ENCODE measurements around the gene DUSP18.

The DUSP18 gene

DNA sequence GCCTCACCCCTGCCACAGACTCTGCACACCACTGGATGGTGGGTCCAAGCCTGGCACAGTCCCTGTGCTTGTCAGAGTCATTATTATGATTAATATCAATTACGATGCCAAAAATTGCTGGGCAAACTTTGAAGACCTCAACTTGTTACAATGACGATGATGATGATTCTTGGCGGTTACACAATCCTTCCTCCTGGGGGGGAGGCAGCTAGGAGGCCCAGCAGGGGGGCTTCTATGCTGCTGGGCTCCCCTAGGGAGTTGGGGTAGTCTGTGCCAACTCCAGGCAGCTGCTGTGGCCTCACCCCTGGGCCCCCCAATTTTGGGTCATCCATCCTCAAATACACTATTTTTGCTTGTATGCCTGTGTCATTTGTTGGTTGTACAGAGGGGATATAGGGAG, 20.1 kb downstream of the DUSP18 start:
- Histone ChIP-seq H2AFZ (ENCODE audit: low read depth) (no peak overlapping the region), H4K20me1 (ENCODE audit: insufficient read depth) (no peaks in the 10 kb centered on the region), H3K27me3 (ENCODE audit: insufficient read depth, low read depth) (no peaks in the 10 kb centered on the region), H3K4me2 (no peak overlapping the region), H3K4me3 (IDR thresholded peaks at IDR 0.05; ENCODE audit: insufficient read depth, low read depth, low read length) (no peak overlapping the region), H3K4me1 (ENCODE audit: low read depth, poor library complexity, severe bottlenecking) (no peaks in the 10 kb centered on the region), H3K9ac (no peak overlapping the region), H3K27ac (no peak overlapping the region), H3K79me2 (ENCODE audit: insufficient read depth, low read depth) (no peaks in the 10 kb centered on the region), H3K36me3 (ENCODE audit: insufficient read depth) (no peaks in the 10 kb centered on the region)
- TF ChIP-seq, protein P1, sequence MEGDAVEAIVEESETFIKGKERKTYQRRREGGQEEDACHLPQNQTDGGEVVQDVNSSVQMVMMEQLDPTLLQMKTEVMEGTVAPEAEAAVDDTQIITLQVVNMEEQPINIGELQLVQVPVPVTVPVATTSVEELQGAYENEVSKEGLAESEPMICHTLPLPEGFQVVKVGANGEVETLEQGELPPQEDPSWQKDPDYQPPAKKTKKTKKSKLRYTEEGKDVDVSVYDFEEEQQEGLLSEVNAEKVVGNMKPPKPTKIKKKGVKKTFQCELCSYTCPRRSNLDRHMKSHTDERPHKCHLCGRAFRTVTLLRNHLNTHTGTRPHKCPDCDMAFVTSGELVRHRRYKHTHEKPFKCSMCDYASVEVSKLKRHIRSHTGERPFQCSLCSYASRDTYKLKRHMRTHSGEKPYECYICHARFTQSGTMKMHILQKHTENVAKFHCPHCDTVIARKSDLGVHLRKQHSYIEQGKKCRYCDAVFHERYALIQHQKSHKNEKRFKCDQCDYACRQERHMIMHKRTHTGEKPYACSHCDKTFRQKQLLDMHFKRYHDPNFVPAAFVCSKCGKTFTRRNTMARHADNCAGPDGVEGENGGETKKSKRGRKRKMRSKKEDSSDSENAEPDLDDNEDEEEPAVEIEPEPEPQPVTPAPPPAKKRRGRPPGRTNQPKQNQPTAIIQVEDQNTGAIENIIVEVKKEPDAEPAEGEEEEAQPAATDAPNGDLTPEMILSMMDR (conservative IDR thresholded peaks at IDR 0.05; ENCODE audit: low read depth, low read length), result no peak

DNA sequence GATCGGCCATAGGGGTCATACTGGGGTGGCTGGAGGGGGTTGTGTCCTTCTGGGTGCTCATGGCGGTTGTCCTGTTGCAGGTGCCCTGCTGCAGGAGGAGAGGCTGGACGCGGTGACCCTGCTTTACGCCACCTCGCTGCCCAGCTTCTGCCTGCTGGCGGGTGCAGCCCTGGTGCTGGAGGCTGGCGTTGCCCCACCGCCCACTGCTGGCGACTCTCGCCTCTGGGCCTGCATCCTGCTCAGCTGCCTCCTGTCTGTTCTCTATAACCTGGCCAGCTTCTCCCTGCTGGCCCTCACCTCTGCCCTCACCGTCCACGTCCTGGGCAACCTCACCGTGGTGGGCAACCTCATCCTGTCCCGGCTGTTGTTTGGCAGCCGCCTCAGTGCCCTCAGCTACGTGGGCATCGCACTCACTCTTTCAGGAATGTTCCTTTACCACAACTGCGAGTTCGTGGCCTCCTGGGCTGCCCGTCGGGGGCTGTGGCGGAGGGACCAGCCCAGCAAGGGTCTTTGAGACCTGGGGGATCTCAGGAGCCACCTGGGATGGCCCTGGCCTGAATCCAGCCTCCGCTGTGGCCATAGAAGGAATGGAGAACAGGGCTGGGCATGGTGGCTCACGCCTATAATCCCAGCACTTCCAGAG, 21.0 kb downstream of the DUSP18 start:
- H4K20me1 ChIP-seq (ENCODE audit: insufficient read depth), result no peaks in the 10 kb centered on the region
- no peaks in the 10 kb centered on the region for H3K36me3 ChIP-seq (ENCODE audit: insufficient read depth)
- H3K4me2 ChIP-seq, result no peak overlapping the region

DNA sequence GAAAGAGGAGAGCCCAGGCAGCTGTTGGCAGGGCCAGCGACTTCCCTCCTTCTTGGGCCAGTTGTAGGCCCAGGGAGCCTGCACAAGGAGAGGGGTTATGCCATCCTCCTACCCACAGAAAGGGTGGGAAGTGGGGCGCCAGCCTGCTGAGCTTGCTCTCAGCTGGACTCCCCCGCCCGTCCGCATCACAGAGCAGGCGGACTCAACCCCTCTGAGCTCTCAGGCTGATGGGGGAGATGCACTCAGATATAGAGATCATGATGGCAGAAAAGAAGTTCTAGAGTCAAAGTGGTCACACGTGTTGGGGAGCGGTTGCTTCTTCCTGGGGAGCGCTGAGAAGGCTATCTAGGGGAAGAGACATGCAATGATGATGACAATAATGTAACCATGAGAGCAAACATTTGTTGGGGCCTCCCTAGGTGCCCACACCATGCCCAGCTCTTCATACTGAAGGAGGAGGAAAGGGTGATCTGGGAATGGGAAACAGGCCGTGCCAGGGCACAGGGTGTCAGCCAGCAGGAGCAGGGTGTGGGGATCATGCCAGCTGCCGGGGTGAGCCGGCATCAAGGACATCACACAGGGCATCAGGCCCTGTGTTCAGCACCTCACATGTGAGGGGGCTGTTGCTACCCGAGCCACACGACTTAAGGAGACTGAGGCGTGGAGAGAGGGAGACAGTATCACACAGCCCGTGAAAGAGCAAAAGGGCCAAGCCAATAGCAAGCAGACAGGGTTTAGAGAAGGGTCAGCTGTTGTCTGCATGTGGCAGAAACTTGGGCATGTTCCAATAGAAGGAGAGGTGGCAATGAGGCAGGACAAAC, 24.4 kb downstream of the DUSP18 start:
- H3K79me2 ChIP-seq (ENCODE audit: insufficient read depth, low read depth), result no peaks in the 10 kb centered on the region
- TF ChIP-seq, protein P1 (conservative IDR thresholded peaks at IDR 0.05; ENCODE audit: low read depth, low read length), result no peak
- H3K27me3 ChIP-seq (ENCODE audit: insufficient read depth, low read depth), result no peaks in the 10 kb centered on the region
- H3K4me3 ChIP-seq (IDR thresholded peaks at IDR 0.05; ENCODE audit: insufficient read depth, low read depth, low read length), result no peak overlapping the region
- no peaks in the 10 kb centered on the region for H3K4me1 ChIP-seq (ENCODE audit: low read depth, poor library complexity, severe bottlenecking)
- no peaks in the 10 kb centered on the region for H4K20me1 ChIP-seq (ENCODE audit: insufficient read depth)
- H2AFZ ChIP-seq (ENCODE audit: low read depth), result no peak overlapping the region
- H3K4me2 ChIP-seq, result no peak overlapping the region
- H3K9ac ChIP-seq, result no peak overlapping the region
- no peak overlapping the region for H3K27ac ChIP-seq
- H3K36me3 ChIP-seq (ENCODE audit: insufficient read depth), result no peaks in the 10 kb centered on the region

More for the DNA sequence above, 21.0 kb downstream of the DUSP18 start:
- no peaks in the 10 kb centered on the region for H3K4me1 ChIP-seq (ENCODE audit: low read depth, poor library complexity, severe bottlenecking)
- TF ChIP-seq, protein P1 (conservative IDR thresholded peaks at IDR 0.05; ENCODE audit: low read depth, low read length), result no peak
- no peak overlapping the region for H3K27ac ChIP-seq
- H2AFZ ChIP-seq (ENCODE audit: low read depth), result no peak overlapping the region
- no peaks in the 10 kb centered on the region for H3K27me3 ChIP-seq (ENCODE audit: insufficient read depth, low read depth)
- no peaks in the 10 kb centered on the region for H3K79me2 ChIP-seq (ENCODE audit: insufficient read depth, low read depth)
- H3K4me3 ChIP-seq (IDR thresholded peaks at IDR 0.05; ENCODE audit: insufficient read depth, low read depth, low read length), result no peak overlapping the region
- H3K9ac ChIP-seq, result no peak overlapping the region

DNA sequence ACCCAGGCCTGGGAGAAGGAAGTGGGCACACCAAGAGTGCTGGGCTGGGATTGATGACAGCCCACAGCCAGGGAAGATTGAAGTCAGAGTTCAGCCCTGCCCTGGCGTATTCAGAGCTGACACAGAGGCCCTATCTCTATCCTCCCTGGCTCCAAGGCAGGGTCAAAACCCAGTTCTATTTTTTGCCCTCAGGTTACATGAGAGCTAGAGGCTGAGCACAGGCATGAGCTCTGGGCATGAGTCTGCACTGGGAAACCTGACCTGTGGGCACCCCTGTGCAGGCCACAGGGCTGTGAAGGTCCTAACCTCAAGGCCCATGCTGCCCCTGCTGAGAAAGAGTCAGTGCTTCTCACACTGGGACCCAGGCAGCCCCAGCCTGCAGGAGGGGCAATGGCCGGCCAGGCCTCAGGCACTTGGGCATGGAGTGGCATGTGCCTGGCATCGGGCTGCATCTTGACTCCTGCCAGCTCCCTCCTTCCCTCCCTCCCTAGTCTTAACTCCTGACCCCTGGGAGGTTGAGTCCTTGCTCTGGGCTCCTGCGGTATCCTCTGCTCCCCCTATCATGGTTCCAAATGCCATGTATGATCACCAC, 26.7 kb downstream of the DUSP18 start:
- Histone ChIP-seq H3K27me3 (ENCODE audit: insufficient read depth, low read depth) (no peaks in the 10 kb centered on the region), H3K4me3 (IDR thresholded peaks at IDR 0.05; ENCODE audit: insufficient read depth, low read depth, low read length) (no peak overlapping the region), H3K4me2 (no peak overlapping the region), H3K36me3 (ENCODE audit: insufficient read depth) (no peaks in the 10 kb centered on the region), H3K4me1 (ENCODE audit: low read depth, poor library complexity, severe bottlenecking) (peaks cover 13% of the 10 kb centered on the region), H3K9ac (no peak overlapping the region), H2AFZ (ENCODE audit: low read depth) (no peak overlapping the region), H3K79me2 (ENCODE audit: insufficient read depth, low read depth) (no peaks in the 10 kb centered on the region), H3K27ac (no peak overlapping the region), H4K20me1 (ENCODE audit: insufficient read depth) (no peaks in the 10 kb centered on the region)
- TF ChIP-seq, protein P1 (conservative IDR thresholded peaks at IDR 0.05; ENCODE audit: low read depth, low read length), result no peak

Data from KMS-11 (cell line).